GM18498 (cell line): ENCODE data around the gene ITGA8.
"Not testable (repeated sequence)": the region's sequence is repeated elsewhere in the genome, so short reads cannot be mapped to it uniquely, and the experiment has no call there.

Experiments used
- ATAC-seq: cut with Tn5 transposase; IDR thresholded peaks from one replicate; pipeline ENCODE4 v1.9.1; 2021; ENCODE audit warnings: mild to moderate bottlenecking, moderate library complexity; ENCODE audit not compliant: unreplicated experiment

ITGA8 gene

GRCh38 chr10:15624401-15625196 is 95.1 kb downstream of the ITGA8 start:
- ATAC-seq: no peak

DNA sequence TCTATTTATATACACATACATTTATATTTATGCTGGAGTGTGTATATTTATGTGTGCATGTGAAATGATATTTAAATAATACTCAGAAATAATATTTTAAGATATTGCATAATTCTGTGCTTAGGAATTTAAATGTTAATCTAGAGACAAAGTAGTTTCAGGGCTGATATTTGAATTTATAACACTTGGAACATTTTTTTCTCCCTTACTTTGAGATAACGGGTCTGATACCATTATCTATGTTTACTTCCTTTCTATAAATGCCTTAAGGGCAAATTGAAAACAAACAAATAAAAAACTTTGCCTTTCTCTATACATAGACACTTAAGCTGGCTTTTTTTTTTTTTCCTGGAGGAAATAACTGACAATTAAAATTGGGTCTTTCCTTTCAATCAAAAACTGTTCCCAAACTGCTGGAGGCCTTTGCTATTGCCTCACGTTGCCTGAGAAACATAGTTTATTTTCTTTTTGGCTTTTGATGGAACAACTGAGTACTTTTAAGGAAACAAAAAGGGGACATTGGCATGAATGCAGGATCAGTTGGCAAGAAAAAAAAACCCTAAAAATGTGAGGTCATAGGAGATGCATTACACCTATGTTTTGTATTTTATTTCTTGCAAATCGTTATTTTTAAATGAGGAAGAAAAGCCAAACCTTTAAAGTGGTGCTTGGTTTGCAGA is 98.7 kb downstream of the ITGA8 start:
- ATAC-seq: no peak

DNA sequence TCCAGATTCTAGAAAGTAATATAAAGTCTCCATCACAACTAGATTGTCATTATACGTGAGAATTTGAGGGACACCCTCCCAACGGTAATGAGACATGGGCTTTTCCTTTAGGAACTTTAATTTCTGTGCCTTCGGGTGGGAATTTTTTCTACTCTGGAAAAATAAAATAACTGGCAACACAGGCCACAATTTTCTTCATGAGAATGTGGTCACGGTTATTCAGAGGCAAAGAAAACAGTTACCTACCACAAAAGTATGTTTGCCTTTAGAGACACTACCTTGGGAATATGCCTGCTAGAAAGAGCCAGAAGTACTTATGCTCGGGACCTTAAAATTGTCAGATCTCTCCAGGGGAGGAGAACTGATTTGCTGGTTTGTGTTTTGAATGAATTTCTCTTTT is 99.4 kb downstream of the ITGA8 start:
- no peak for ATAC-seq

DNA sequence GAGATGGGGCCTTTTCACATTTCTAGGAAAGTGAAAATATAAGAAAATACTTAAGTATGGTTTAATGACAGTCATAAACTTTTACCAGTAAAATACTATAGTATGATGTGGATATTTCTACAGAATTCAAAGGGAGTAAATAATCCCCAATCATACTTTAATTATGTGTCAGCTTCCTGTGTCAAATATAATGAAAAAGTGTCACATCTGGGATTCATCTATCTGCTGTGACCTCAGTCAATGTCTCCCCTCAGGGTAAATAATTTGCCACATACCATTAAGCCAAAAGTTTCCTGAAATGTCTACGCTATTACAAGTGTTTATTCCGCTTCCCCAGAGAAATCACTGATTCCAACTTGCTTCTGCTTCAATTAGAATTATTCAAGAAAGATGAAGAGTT is 110.5 kb downstream of the ITGA8 start:
- no peak for ATAC-seq

- no peak for ATAC-seq
Observed at GRCh38 chr10:15606377-15606776, 113.3 kb downstream of the ITGA8 start.

GRCh38 chr10:15605740-15606369 is 113.9 kb downstream of the ITGA8 start:
- ATAC-seq: no peak

DNA sequence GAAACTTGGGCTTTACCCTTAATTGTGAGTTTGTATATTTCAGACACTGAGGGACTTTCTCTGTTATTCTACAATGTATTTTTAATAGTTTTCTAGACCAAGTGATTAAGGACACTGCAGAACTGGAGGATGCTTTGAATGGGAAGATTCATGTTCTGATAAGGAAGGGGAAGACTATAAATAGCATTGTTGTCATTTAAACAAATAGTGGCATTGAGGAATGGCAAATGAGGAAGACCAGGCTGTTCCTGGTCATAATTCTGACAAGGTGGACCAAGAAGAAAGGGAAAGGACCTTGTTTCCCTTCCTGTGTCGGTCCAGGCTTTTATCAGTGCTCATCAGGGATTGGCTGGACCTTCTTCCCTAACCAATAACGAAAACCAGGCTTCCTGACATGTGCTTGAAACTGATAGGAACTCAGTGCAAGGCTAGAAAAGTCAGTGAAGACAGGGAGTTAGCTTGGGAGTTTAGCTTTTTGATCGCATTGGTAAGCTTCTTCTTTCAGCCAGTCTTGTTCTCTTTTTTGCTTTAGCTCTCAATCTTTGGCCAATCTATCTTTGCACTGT is 116.2 kb downstream of the ITGA8 start:
- ATAC-seq: no peak

GRCh38 chr10:15601819-15602218 is 117.9 kb downstream of the ITGA8 start:
- no peak for ATAC-seq

DNA sequence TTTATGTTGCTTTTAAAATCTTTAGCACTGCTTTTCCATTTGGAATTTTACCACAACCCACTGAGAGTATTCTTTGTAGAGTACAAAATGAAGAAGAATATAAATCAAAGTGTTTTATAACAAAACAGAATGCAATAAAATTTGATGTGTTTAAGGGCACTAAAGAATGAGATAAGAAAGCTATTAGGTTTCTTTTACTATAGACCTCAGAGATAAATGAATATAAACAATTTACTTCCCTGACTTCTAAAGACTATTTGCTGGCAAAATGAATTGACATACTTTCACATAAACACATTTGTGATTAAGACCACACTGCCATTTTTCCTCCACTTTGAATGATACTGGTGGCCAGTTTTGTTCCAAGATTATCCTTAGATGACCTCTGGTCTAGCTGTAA is 124.5 kb downstream of the ITGA8 start:
- no peak for ATAC-seq

- no peak for ATAC-seq
Observed at GRCh38 chr10:15591937-15592336, 127.8 kb downstream of the ITGA8 start.

- no peak for ATAC-seq
Observed at GRCh38 chr10:15591431-15591830, 128.3 kb downstream of the ITGA8 start.

DNA sequence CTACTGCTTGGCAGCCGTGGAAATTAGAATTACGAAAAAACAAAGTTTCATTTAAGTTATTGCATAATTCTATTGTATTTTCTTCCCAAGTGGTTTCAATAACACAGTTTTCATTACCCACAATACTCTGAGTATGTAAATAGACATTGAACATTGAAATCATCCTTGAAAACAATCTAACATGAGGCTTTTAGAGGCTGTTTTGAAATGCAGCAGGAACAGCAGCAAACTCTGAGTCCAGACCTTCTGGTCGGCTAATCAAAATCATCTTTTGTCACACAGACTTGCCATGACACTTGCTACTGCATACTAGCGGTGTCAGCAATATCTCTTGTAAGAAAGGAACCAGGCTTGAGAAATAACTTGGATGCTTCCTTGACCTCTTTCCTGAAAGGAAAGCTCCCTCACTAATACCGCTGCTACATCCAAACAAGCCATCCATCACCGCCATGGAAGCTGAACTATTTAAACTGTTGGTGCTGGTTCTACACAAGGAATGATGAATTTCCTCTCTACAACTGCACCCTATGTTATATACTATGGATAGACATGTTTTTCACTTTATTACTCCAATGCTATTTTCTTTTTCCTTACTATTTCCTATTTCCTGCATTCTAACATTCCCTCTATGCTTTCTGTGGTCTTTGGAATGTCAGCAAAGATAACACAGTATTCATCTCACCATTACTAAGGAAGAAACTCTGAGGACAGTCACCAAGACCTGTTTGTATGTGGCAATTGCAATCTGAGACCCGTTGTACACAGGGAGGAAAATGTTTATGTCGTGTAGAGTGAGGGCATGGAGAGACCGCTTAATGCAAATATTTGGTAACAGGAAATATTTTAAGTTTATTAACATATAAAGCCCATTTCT is 130.8 kb downstream of the ITGA8 start:
- no peak for ATAC-seq

GRCh38 chr10:15588151-15588550 is 131.6 kb downstream of the ITGA8 start:
- ATAC-seq: no peak

- ATAC-seq: no peak
Observed at GRCh38 chr10:15587271-15587670, 132.5 kb downstream of the ITGA8 start.

DNA sequence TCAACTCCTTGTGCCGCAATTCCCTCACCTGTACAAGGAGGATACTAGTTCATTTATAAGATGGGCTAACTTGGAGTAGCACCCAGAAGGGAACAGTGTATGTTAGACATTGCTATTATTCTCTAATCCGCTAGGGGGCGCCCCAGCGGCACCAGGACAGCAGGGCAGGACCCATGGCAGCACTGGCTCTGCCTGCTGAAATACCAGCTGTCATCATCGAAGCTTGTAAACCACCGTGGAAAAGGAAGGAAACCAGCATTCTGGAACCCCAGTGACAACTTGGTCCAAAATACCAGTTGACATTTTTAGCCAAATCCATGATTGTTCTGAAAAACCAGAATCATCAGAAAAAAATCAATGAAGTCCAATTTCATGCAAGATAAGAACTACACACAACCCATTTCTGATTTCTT is 134.4 kb downstream of the ITGA8 start:
- ATAC-seq: peak; percentile 89

DNA sequence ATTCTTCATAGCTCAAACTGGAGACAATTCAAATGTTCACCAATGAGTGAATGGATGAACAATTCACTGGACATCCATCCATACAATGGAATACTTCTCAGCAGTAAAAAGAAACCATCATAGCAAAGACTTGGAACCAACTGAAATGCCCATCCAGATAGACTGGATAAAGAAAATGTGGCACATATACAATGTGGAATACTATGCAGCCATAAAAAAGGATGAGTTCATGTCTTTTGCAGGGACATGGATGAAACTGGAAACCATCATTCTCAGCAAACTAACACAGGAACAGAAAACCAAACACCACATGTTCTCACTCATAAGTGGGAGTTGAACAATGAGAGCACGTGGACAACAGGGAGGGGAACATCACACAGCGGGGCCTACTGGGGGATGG is 136.8 kb downstream of the ITGA8 start:
- ATAC-seq: not testable (repeated sequence)

DNA sequence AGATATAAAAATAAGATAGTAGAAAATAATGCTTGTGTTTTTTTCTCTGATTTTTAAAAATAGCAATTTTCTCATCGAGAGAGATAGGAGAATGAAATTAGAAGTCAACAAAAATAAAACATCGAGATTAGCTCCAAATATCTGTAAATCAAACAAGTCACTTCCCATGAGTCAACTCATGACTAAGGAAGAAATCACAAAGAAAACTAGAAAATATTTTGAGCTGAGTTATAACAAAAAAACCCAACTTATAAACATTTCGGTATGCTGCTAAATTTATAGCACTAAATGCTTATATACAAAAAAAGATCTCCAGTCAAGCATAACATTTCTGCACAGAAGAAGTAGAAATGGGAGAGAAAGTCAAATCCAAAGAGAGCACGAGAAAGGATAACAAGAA is 140.1 kb downstream of the ITGA8 start:
- ATAC-seq: no peak

DNA sequence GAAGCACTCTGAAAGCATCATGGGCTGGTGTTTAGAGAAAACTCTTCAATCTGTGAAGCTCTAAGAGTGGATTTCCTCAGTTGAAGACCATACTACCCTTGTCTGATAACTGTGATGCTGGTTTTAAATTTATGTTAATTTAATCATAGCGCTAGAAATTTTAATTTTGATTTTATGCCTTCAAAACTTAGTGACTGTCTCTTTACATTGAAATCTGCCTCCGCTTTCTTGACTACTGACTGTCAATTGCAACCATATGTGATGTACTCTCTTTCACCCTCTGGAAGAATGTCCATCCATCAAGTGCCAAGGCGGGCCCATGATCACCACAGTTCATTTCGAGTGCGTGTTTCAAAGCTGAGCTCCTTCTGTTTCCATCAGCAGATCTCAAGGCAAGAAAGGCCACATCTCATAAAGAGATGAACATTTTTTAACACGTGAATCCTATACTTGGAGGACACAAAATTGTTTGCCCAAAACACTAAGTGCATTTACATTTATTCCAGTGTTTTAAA is 147.1 kb downstream of the ITGA8 start:
- ATAC-seq: no peak

GRCh38 chr10:15571575-15571974 is 148.1 kb downstream of the ITGA8 start:
- no peak for ATAC-seq

- no peak for ATAC-seq
Observed at GRCh38 chr10:15570738-15571339, 148.9 kb downstream of the ITGA8 start.
